Fibroblast of lung (primary cell): ENCODE measurements around the gene COL28A1. TPM values are rescaled to one million over a fixed set of nuclear protein-coding genes. Genes with fewer than 3 reads are reported as not detected.

Source experiments
- DNase-seq, 2 donors: peaks; one replicate each; pipeline versions ENCODE4 v3.0.0 to v3.0.0-alpha.2; 2010; ENCODE audit warnings: low read depth in 2 of 2
- H2AFZ ChIP-seq: 2 replicates; pipeline ENCODE4 v1.5.1; 2012; ENCODE audit warnings: low read length, control low read depth, inconsistent platforms
- H3K27ac ChIP-seq: 2 replicates; pipeline ENCODE4 v1.5.1; 2011; ENCODE audit warnings: low read length, control low read depth; ENCODE audit not compliant: insufficient read depth
- H3K27me3 ChIP-seq: 2 replicates; pipeline ENCODE4 v1.5.1; 2011; ENCODE audit warnings: mild to moderate bottlenecking, low read length; ENCODE audit not compliant: control insufficient read depth, insufficient read depth
- H3K36me3 ChIP-seq: 2 replicates; pipeline ENCODE4 v1.5.1; 2011; ENCODE audit warnings: low read length; ENCODE audit not compliant: control insufficient read depth, insufficient read depth
- H3K4me1 ChIP-seq: 2 replicates; pipeline ENCODE4 v1.5.1; 2011; ENCODE audit warnings: low read length; ENCODE audit not compliant: control insufficient read depth, insufficient read depth; ENCODE audit errors: extremely low read depth
- H3K4me2 ChIP-seq: 2 replicates; pipeline ENCODE4 v1.5.1; 2011; ENCODE audit warnings: low read length, control low read depth; ENCODE audit not compliant: insufficient read depth; ENCODE audit errors: extremely low read depth
- H3K4me3 ChIP-seq, 4 experiments: fragments of 200-600 bp in 1 of 4; sonication (generic) in 1 of 4; replicated peaks in 1 of 4; 2 replicates each; pipeline ENCODE4 v1.5.1; 2011 to 2016; ENCODE audit warnings: low read length in 4 of 4, low read depth in 3 of 4, mild to moderate bottlenecking in 3 of 4, control low read depth in 2 of 4, inconsistent platforms in 1 of 4, mixed read lengths in 1 of 4; ENCODE audit not compliant: insufficient read depth in 1 of 4; ENCODE audit errors: control extremely low read depth in 1 of 4
- H3K79me2 ChIP-seq: 2 replicates; pipeline ENCODE4 v1.5.1; 2012; ENCODE audit warnings: mild to moderate bottlenecking, low read length, inconsistent platforms; ENCODE audit not compliant: control insufficient read depth, insufficient read depth
- H3K9ac ChIP-seq: 2 replicates; pipeline ENCODE4 v1.5.1; 2011; ENCODE audit warnings: mild to moderate bottlenecking, low read length, control low read depth; ENCODE audit not compliant: insufficient read depth
- H3K9me3 ChIP-seq: 2 replicates; pipeline ENCODE4 v1.5.1; 2012; ENCODE audit warnings: low read depth, low read length; ENCODE audit not compliant: control insufficient read depth, insufficient read depth
- H4K20me1 ChIP-seq: 2 replicates; pipeline ENCODE4 v1.5.1; 2011; ENCODE audit warnings: low read length; ENCODE audit not compliant: control insufficient read depth, insufficient read depth; ENCODE audit errors: extremely low read depth
- EZH2 ChIP-seq: IDR thresholded peaks from 2 replicates; pipeline ENCODE4 v1.5.1; 2012; ENCODE audit warnings: low read length, control low read depth, mild to moderate bottlenecking; ENCODE audit errors: missing control alignments
- polyA plus RNA-seq, 2 donors: library from polyadenylated mRNA; depleted of rRNA in 1 of 2; stranded (reverse) in 1 of 2; unstranded in 1 of 2; fragments of >200 nt; gene quantifications; 2 replicates each; pipeline ENCODE4 v1.2.1, GENCODE V29; 2011 to 2012; ENCODE audit warnings: missing spikeins in 1 of 2
- total RNA-seq: library from RNA; depleted of rRNA; stranded (reverse); fragments of >200 nt; gene quantifications from 2 replicates; pipeline ENCODE4 v1.2.1, GENCODE V29; 2014
- TF ChIP-seq, protein P1 (sequence below), 2 donors: IDR thresholded peaks in 1 of 2; conservative IDR thresholded peaks in 1 of 2; 1 replicate in 1 of 2; 2 replicates in 1 of 2; pipeline ENCODE4 v1.5.1; 2011 to 2012; ENCODE audit warnings: low read length in 2 of 2, control low read depth in 1 of 2, inconsistent platforms in 1 of 2, low read depth in 1 of 2, mild to moderate bottlenecking in 1 of 2

COL28A1 gene
- total and polyA plus RNA-seq, 2 donors (not counting 1 experiment from before 2014, with no cell fraction given): 0.01 to 0.17 TPM

DNA sequence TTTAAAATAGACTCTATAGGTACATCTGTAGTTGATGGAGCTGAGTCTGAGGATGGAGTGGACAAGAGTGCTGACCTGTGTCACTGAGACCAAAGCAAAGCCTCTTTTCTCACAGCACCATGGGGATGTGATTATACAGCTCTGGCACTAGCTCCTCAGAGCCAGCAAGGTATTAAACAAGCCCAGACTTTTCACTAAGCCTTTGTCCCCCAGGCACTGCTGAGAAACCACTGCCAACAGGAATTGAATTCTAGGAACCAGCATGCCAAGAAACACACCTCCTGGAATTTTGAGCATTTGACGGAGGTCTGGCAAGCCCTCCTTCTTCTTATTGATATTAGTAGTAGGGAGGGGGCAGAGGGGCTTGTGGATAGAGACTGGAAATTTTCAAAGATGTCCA is 206.3 kb downstream of the COL28A1 start:
- H3K4me2 ChIP-seq: no peak overlapping the region
- no peak overlapping the region for H3K9ac ChIP-seq
- no peak overlapping the region for H3K27ac ChIP-seq
- H3K9me3 ChIP-seq: no peaks in the 10 kb centered on the region
- no peaks in the 10 kb centered on the region for H4K20me1 ChIP-seq
- no peaks in the 10 kb centered on the region for H3K36me3 ChIP-seq
- TF ChIP-seq, protein P1, sequence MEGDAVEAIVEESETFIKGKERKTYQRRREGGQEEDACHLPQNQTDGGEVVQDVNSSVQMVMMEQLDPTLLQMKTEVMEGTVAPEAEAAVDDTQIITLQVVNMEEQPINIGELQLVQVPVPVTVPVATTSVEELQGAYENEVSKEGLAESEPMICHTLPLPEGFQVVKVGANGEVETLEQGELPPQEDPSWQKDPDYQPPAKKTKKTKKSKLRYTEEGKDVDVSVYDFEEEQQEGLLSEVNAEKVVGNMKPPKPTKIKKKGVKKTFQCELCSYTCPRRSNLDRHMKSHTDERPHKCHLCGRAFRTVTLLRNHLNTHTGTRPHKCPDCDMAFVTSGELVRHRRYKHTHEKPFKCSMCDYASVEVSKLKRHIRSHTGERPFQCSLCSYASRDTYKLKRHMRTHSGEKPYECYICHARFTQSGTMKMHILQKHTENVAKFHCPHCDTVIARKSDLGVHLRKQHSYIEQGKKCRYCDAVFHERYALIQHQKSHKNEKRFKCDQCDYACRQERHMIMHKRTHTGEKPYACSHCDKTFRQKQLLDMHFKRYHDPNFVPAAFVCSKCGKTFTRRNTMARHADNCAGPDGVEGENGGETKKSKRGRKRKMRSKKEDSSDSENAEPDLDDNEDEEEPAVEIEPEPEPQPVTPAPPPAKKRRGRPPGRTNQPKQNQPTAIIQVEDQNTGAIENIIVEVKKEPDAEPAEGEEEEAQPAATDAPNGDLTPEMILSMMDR (conservative IDR thresholded peaks at IDR 0.05 in 1 of 2, IDR thresholded peaks at IDR 0.05 in 1 of 2; ENCODE audit: low read depth in 1 of 2, low read length in 2 of 2): no peak
- no peak for TF ChIP-seq EZH2
- no peaks in the 10 kb centered on the region for H3K27me3 ChIP-seq
- no peak overlapping the region for H3K4me3 ChIP-seq
- no peak overlapping the region for H2AFZ ChIP-seq
- H3K4me1 ChIP-seq: no peaks in the 10 kb centered on the region
- H3K79me2 ChIP-seq: no peaks in the 10 kb centered on the region
- DNase-seq: no peak

GRCh38 chr7:7327423-7327822 is 208.2 kb downstream of the COL28A1 start:
- H3K9ac ChIP-seq: no peak overlapping the region
- H3K4me3 ChIP-seq: no peak overlapping the region
- DNase-seq: no peak
- TF ChIP-seq, protein P1 (conservative IDR thresholded peaks at IDR 0.05 in 1 of 2, IDR thresholded peaks at IDR 0.05 in 1 of 2; ENCODE audit: low read depth in 1 of 2, low read length in 2 of 2): no peak
- TF ChIP-seq EZH2: no peak
- H3K9me3 ChIP-seq: no peaks in the 10 kb centered on the region
- H3K36me3 ChIP-seq: no peaks in the 10 kb centered on the region
- H3K27me3 ChIP-seq: no peaks in the 10 kb centered on the region
- no peak overlapping the region for H2AFZ ChIP-seq
- no peak overlapping the region for H3K4me2 ChIP-seq
- H3K79me2 ChIP-seq: no peaks in the 10 kb centered on the region
- H3K4me1 ChIP-seq: no peaks in the 10 kb centered on the region
- no peaks in the 10 kb centered on the region for H4K20me1 ChIP-seq
- H3K27ac ChIP-seq: no peak overlapping the region

DNA sequence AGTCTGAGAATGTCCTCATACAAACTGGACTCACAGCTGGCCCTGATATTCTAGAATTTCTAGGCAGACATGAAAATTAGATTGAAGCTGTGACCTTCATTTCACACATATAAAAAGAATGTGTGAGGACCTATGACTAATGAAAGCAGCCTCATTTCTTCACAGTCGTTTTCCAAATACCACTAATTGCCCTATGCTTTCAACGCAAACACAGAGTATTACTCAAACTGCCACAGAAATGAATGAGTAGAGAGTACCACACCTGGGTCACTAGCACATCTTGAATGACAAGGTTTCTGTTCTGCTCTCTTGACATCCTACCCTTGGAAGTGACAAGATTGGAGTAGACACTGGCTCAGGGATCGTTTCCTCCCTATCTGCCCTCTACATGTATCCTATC is 211.0 kb downstream of the COL28A1 start:
- H3K4me3 ChIP-seq: no peak overlapping the region
- no peaks in the 10 kb centered on the region for H3K4me1 ChIP-seq
- no peaks in the 10 kb centered on the region for H3K9me3 ChIP-seq
- H3K79me2 ChIP-seq: no peaks in the 10 kb centered on the region
- TF ChIP-seq EZH2: no peak
- TF ChIP-seq, protein P1 (conservative IDR thresholded peaks at IDR 0.05 in 1 of 2, IDR thresholded peaks at IDR 0.05 in 1 of 2; ENCODE audit: low read depth in 1 of 2, low read length in 2 of 2): no peak
- H4K20me1 ChIP-seq: no peaks in the 10 kb centered on the region
- no peaks in the 10 kb centered on the region for H3K27me3 ChIP-seq
- no peak overlapping the region for H2AFZ ChIP-seq
- H3K27ac ChIP-seq: no peak overlapping the region
- H3K4me2 ChIP-seq: no peak overlapping the region
- H3K36me3 ChIP-seq: no peaks in the 10 kb centered on the region
- no peak overlapping the region for H3K9ac ChIP-seq
- DNase-seq: no peak
